Peyer's patch (tissue), 4 donors: ENCODE measurements around the gene PBRM1. TPM values are rescaled to one million over a fixed set of nuclear protein-coding genes. Genes with fewer than 3 reads are reported as not detected.
A peak's percentile ranks its signal among the peaks of the same experiment; 100 is the strongest.

ENCODE experiments used
- DNase-seq, 3 donors: peaks; one replicate each; pipeline ENCODE4 v3.0.0-alpha.2; 2017 to 2019
- H3K27ac ChIP-seq, 4 donors: fragments of 200-600 bp; sonication (generic); one replicate each; pipeline ENCODE4 v1.5.1; 2016 to 2019
- H3K27me3 ChIP-seq, 2 donors: fragments of 200-600 bp; sonication (generic); one replicate each; pipeline ENCODE4 v1.5.1; 2019
- H3K36me3 ChIP-seq, 3 donors: fragments of 200-600 bp; sonication (generic); one replicate each; pipeline ENCODE4 v1.5.1; 2016 to 2019
- H3K4me1 ChIP-seq, 4 donors: fragments of 200-600 bp; sonication (generic); one replicate each; pipeline ENCODE4 v1.5.1; 2016 to 2019
- H3K4me3 ChIP-seq, 4 donors: fragments of 200-600 bp; sonication (generic); 1 replicate in 3 of 4; 2 replicates in 1 of 4; pipeline ENCODE4 v1.5.1; 2016 to 2019; ENCODE audit warnings: mild to moderate bottlenecking in 1 of 4
- H3K9me3 ChIP-seq, 4 donors: fragments of 200-600 bp; sonication (generic); one replicate each; pipeline ENCODE4 v1.5.1; 2016 to 2019; ENCODE audit warnings: mild to moderate bottlenecking in 1 of 4
- CTCF ChIP-seq, 6 experiments: fragments of 450-650 bp in 4 of 6; fragments of 200-600 bp in 2 of 6; sonication (generic) in 1 of 6; IDR thresholded peaks; one replicate each; pipeline ENCODE4 v1.5.1; 2017 to 2019; ENCODE audit warnings: antibody characterized with exemption in 6 of 6, mild to moderate bottlenecking in 3 of 6, moderate library complexity in 1 of 6
- POLR2A ChIP-seq, 2 donors: fragments of 450-650 bp; IDR thresholded peaks; one replicate each; pipeline ENCODE4 v1.5.1; 2017; ENCODE audit warnings: antibody characterized with exemption in 2 of 2, mild to moderate bottlenecking in 2 of 2, moderate library complexity in 2 of 2
- total RNA-seq, 4 donors: library from RNA; depleted of rRNA; stranded (reverse); fragments of >200 nt; gene quantifications; one replicate each; pipeline ENCODE4 v1.1.0, GENCODE V29; 2016

PBRM1 gene
- total RNA-seq, 4 donors from 2014 or later: 68.1 to 120 (median 82.1) TPM

- no peaks in the 10 kb centered on the region for H3K4me1 ChIP-seq
- H3K27me3 ChIP-seq: no peaks in the 10 kb centered on the region
- TF ChIP-seq POLR2A (IDR thresholded peaks at IDR 0.05) (no peak), CTCF (IDR thresholded peaks at IDR 0.05) (no peak)
- DNase-seq: peak in 1 of 3 donors; percentile 43
- H3K27ac ChIP-seq: no peak overlapping the region
- no peaks in the 10 kb centered on the region for H3K9me3 ChIP-seq
- peaks cover 0 to 7% (median 0%) of the 10 kb centered on the region in 3 donors for H3K36me3 ChIP-seq
- H3K4me3 ChIP-seq: no peak overlapping the region
Observed at GRCh38 chr3:52523386-52524257, 162.1 kb downstream of the PBRM1 start.

DNA sequence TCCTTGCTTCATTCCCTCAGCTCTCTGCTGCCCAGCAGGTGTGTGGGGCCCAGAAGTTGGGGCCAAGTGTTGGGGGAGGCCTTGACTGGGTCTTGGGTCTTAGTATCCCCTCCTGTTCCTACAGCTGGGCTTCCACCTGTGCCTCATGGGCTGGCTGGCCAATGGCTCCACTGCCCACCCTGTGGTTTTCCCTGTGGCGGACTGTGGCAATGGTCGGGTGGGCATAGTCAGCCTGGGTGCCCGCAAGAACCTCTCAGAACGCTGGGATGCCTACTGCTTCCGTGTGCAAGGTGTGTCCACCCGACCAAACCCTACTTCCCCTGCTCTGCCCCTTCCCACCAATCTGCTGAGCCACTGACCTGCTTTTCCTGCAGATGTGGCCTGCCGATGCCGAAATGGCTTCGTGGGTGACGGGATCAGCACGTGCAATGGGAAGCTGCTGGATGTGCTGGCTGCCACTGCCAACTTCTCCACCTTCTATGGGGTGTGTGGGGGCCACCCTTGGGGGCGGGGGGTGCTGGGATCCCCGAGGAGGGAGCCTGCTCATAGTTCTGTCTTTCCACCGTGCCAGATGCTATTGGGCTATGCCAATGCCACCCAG is 163.0 kb downstream of the PBRM1 start:
- peaks cover 0 to 2% (median 0%) of the 10 kb centered on the region in 3 donors for H3K36me3 ChIP-seq

DNA sequence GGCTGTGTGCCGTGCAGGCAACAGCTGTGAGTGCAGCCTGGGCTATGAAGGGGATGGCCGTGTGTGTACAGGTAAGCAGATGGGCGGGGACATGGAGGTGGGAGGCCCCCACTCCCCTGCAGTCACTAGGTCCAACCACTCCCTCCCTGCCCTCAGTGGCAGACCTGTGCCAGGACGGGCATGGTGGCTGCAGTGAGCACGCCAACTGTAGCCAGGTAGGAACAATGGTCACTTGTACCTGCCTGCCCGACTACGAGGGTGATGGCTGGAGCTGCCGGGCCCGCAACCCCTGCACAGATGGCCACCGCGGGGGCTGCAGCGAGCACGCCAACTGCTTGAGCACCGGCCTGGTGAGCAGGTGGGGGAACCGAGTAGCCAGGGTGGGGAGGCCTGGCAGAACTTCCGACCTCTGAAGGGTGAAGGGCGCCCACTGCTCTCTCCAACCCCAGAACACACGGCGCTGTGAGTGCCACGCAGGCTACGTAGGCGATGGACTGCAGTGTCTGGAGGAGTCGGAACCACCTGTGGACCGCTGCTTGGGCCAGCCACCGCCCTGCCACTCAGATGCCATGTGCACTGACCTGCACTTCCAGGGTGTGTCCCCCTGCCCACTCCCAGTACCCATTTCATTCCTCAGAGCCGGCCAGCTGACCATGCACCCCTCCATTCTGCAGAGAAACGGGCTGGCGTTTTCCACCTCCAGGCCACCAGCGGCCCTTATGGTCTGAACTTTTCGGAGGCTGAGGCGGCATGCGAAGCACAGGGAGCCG is 163.6 kb downstream of the PBRM1 start:
- no peak for TF ChIP-seq POLR2A (IDR thresholded peaks at IDR 0.05)
- TF ChIP-seq CTCF (IDR thresholded peaks at IDR 0.05): no peak
- no peak for DNase-seq
- H3K4me1 ChIP-seq: no peaks in the 10 kb centered on the region
- H3K27me3 ChIP-seq: no peaks in the 10 kb centered on the region
- no peaks in the 10 kb centered on the region for H3K9me3 ChIP-seq
- no peak overlapping the region for H3K27ac ChIP-seq
- no peak overlapping the region for H3K4me3 ChIP-seq
- no peaks in the 10 kb centered on the region for H3K36me3 ChIP-seq

More for the DNA sequence above, 163.0 kb downstream of the PBRM1 start:
- TF ChIP-seq CTCF (IDR thresholded peaks at IDR 0.05): no peak
- no peak for TF ChIP-seq POLR2A (IDR thresholded peaks at IDR 0.05)
- H3K4me3 ChIP-seq: no peak overlapping the region
- no peaks in the 10 kb centered on the region for H3K27me3 ChIP-seq
- H3K27ac ChIP-seq: no peak overlapping the region
- DNase-seq: no peak
- H3K4me1 ChIP-seq: no peaks in the 10 kb centered on the region
- no peaks in the 10 kb centered on the region for H3K9me3 ChIP-seq

- Histone ChIP-seq H3K9me3 (no peaks in the 10 kb centered on the region), H3K27ac (no peak overlapping the region), H3K4me3 (no peak overlapping the region), H3K4me1 (no peaks in the 10 kb centered on the region), H3K27me3 (no peaks in the 10 kb centered on the region), H3K36me3 (no peaks in the 10 kb centered on the region)
- no peak for DNase-seq
- TF ChIP-seq POLR2A (IDR thresholded peaks at IDR 0.05): no peak
- TF ChIP-seq CTCF (IDR thresholded peaks at IDR 0.05): no peak
Observed at GRCh38 chr3:52521488-52521824, 164.3 kb downstream of the PBRM1 start.

DNA sequence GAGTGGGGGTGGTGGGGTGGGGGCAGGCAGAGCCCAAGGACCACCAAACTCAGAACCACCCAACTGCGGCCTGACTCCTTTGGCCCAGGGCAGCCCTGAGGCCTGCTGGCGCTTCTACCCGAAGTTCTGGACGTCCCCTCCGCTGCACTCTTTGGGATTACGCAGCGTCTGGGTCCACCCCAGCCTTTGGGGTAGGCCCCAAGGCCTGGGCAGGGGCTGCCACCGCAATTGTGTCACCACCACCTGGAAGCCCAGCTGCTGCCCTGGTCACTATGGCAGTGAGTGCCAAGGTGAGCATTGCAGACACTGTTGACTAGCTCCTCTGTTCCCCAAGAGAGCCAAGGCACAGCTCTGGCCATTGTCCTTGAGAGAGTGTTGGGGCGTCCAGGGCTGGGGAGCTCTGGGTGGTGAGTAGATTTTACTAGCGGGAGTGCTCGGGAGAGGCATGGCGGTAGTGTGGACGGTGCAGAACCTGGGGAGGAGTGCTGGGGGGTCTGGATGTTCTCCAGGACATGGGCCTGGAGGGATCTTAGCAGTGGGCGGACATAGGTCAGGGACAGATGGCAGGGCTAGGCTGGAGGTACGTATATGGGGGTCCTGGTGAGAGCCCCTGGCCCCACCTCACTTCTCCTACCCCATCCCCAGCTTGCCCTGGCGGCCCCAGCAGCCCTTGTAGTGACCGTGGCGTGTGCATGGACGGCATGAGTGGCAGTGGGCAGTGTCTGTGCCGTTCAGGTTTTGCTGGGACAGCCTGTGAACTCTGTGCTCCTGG is 164.8 kb downstream of the PBRM1 start:
- TF ChIP-seq CTCF (IDR thresholded peaks at IDR 0.05) (no peak), POLR2A (IDR thresholded peaks at IDR 0.05) (no peak)
- Histone ChIP-seq H3K9me3 (no peaks in the 10 kb centered on the region), H3K36me3 (no peaks in the 10 kb centered on the region)

More for the DNA sequence above, 164.8 kb downstream of the PBRM1 start:
- DNase-seq: no peak
- Histone ChIP-seq H3K4me3 (no peak overlapping the region), H3K27me3 (no peaks in the 10 kb centered on the region), H3K27ac (no peak overlapping the region), H3K4me1 (no peaks in the 10 kb centered on the region)
